AML-193 (cell line): ENCODE measurements around the gene DISP3.

ENCODE experiments used
- DNase-seq, 2 experiments: peaks; one replicate each; lab custom pipeline; 2025; lab: John Stamatoyannopoulos, UW

DISP3 gene

GRCh38 chr1:11514366-11514765 is 35.4 kb downstream of the DISP3 start:
- no peak for DNase-seq

- DNase-seq, result no peak
Measured at GRCh38 chr1:11515368-11516300, 36.7 kb downstream of the DISP3 start.

- DNase-seq, result no peak
Measured at GRCh38 chr1:11516961-11517635, 38.1 kb downstream of the DISP3 start.

GRCh38 chr1:11518016-11518701 is 39.2 kb downstream of the DISP3 start:
- no peak for DNase-seq

- no peak for DNase-seq
Measured at GRCh38 chr1:11518791-11519628, 40.1 kb downstream of the DISP3 start.

GRCh38 chr1:11519629-11520031 is 40.7 kb downstream of the DISP3 start:
- DNase-seq, result no peak

- no peak for DNase-seq
Measured at GRCh38 chr1:11520531-11521233, 41.7 kb downstream of the DISP3 start.

GRCh38 chr1:11521582-11522399 is 42.8 kb downstream of the DISP3 start:
- no peak for DNase-seq

GRCh38 chr1:11522400-11523235 is 43.7 kb downstream of the DISP3 start:
- DNase-seq, result no peak

GRCh38 chr1:11523261-11523660 is 44.3 kb downstream of the DISP3 start:
- DNase-seq, result no peak

GRCh38 chr1:11523746-11524464 is 45.0 kb downstream of the DISP3 start:
- DNase-seq, result no peak

GRCh38 chr1:11524465-11525150 is 45.7 kb downstream of the DISP3 start:
- no peak for DNase-seq

- DNase-seq, result no peak
Measured at GRCh38 chr1:11525151-11525505, 46.2 kb downstream of the DISP3 start.

- no peak for DNase-seq
Measured at GRCh38 chr1:11525516-11525915, 46.6 kb downstream of the DISP3 start.

- DNase-seq, result no peak
Measured at GRCh38 chr1:11526071-11526895, 47.3 kb downstream of the DISP3 start.

- no peak for DNase-seq
Measured at GRCh38 chr1:11527541-11528452, 48.8 kb downstream of the DISP3 start.
